Peyer's patch (tissue), 4 donors: ENCODE measurements around the gene UBXN11. TPM values are rescaled to one million over a fixed set of nuclear protein-coding genes. Genes with fewer than 3 reads are reported as not detected.
A peak's percentile ranks its signal among the peaks of the same experiment; 100 is the strongest.

ENCODE experiments used
- DNase-seq, 3 donors: peaks; one replicate each; pipeline ENCODE4 v3.0.0-alpha.2; 2017 to 2019
- H3K27ac ChIP-seq, 4 donors: fragments of 200-600 bp; sonication (generic); one replicate each; pipeline ENCODE4 v1.5.1; 2016 to 2019
- H3K27me3 ChIP-seq, 2 donors: fragments of 200-600 bp; sonication (generic); one replicate each; pipeline ENCODE4 v1.5.1; 2019
- H3K36me3 ChIP-seq, 3 donors: fragments of 200-600 bp; sonication (generic); one replicate each; pipeline ENCODE4 v1.5.1; 2016 to 2019
- H3K4me1 ChIP-seq, 4 donors: fragments of 200-600 bp; sonication (generic); one replicate each; pipeline ENCODE4 v1.5.1; 2016 to 2019
- H3K4me3 ChIP-seq, 4 donors: fragments of 200-600 bp; sonication (generic); 1 replicate in 3 of 4; 2 replicates in 1 of 4; pipeline ENCODE4 v1.5.1; 2016 to 2019; ENCODE audit warnings: mild to moderate bottlenecking in 1 of 4
- H3K9me3 ChIP-seq, 4 donors: fragments of 200-600 bp; sonication (generic); one replicate each; pipeline ENCODE4 v1.5.1; 2016 to 2019; ENCODE audit warnings: mild to moderate bottlenecking in 1 of 4
- POLR2A ChIP-seq, 2 donors: fragments of 450-650 bp; IDR thresholded peaks; one replicate each; pipeline ENCODE4 v1.5.1; 2017; ENCODE audit warnings: antibody characterized with exemption in 2 of 2, mild to moderate bottlenecking in 2 of 2, moderate library complexity in 2 of 2
- total RNA-seq, 4 donors: library from RNA; depleted of rRNA; stranded (reverse); fragments of >200 nt; gene quantifications; one replicate each; pipeline ENCODE4 v1.1.0, GENCODE V29; 2016
- TF ChIP-seq, protein P1 (sequence below), 6 experiments: fragments of 450-650 bp in 4 of 6; fragments of 200-600 bp in 2 of 6; sonication (generic) in 1 of 6; IDR thresholded peaks; one replicate each; pipeline ENCODE4 v1.5.1; 2017 to 2019; ENCODE audit warnings: antibody characterized with exemption in 6 of 6, mild to moderate bottlenecking in 3 of 6, moderate library complexity in 1 of 6

UBXN11 gene
- total RNA-seq, 4 donors from 2014 or later = 3.9 to 68.5 (median 18.2) TPM

- DNase-seq = no peak
- H3K27ac ChIP-seq = peak overlapping the region in 3 of 4 donors; percentile 85 to 91 (median 85)
- H3K4me1 ChIP-seq = peaks cover 0 to 55% (median 42%) of the 10 kb centered on the region in 4 donors
- TF ChIP-seq, protein P1, sequence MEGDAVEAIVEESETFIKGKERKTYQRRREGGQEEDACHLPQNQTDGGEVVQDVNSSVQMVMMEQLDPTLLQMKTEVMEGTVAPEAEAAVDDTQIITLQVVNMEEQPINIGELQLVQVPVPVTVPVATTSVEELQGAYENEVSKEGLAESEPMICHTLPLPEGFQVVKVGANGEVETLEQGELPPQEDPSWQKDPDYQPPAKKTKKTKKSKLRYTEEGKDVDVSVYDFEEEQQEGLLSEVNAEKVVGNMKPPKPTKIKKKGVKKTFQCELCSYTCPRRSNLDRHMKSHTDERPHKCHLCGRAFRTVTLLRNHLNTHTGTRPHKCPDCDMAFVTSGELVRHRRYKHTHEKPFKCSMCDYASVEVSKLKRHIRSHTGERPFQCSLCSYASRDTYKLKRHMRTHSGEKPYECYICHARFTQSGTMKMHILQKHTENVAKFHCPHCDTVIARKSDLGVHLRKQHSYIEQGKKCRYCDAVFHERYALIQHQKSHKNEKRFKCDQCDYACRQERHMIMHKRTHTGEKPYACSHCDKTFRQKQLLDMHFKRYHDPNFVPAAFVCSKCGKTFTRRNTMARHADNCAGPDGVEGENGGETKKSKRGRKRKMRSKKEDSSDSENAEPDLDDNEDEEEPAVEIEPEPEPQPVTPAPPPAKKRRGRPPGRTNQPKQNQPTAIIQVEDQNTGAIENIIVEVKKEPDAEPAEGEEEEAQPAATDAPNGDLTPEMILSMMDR (IDR thresholded peaks at IDR 0.05) = no peak
- TF ChIP-seq POLR2A (IDR thresholded peaks at IDR 0.05) = no peak
- no peaks in the 10 kb centered on the region for H3K27me3 ChIP-seq
- no peaks in the 10 kb centered on the region for H3K9me3 ChIP-seq
- H3K36me3 ChIP-seq = no peaks in the 10 kb centered on the region
- no peak overlapping the region for H3K4me3 ChIP-seq
These were observed 14.5 kb downstream of the UBXN11 start for GRCh38 chr1:26291939-26292338.

- no peak for DNase-seq
- H3K36me3 ChIP-seq = no peaks in the 10 kb centered on the region
- TF ChIP-seq, protein P1 (IDR thresholded peaks at IDR 0.05) = no peak
- no peak for TF ChIP-seq POLR2A (IDR thresholded peaks at IDR 0.05)
These were observed 15.0 kb downstream of the UBXN11 start for GRCh38 chr1:26291433-26291832.

DNA sequence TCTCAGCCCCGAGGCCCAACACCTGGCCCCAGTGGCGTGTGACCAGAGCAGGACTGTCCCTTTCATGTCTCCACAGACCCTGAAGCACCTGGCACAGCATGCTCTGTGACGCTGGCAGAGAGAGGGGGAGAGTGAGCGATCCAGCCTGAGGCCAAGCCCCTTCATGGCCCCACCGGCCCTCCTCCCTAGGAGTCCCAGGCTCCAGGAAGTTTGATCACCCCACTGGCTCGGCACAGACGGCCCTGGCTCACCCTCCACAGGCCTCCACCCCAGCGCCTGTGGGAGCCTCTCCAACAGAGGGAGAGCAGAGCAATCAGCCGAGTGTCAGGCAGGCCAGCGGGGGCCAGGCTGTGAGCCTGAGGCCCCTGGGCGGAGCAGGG, 15.6 kb downstream of the UBXN11 start:
- peaks cover 0 to 66% (median 52%) of the 10 kb centered on the region in 4 donors for H3K4me1 ChIP-seq
- H3K36me3 ChIP-seq = no peaks in the 10 kb centered on the region
- no peak for TF ChIP-seq POLR2A (IDR thresholded peaks at IDR 0.05)
- TF ChIP-seq, protein P1 (IDR thresholded peaks at IDR 0.05) = no peak
- H3K27ac ChIP-seq = peak overlapping the region; percentile 73 to 91 (median 85)
- H3K9me3 ChIP-seq = no peaks in the 10 kb centered on the region
- DNase-seq = peak; percentile 49 to 70 (median 64)
- no peaks in the 10 kb centered on the region for H3K27me3 ChIP-seq
- no peak overlapping the region for H3K4me3 ChIP-seq

More at GRCh38 chr1:26291433-26291832, 15.0 kb downstream of the UBXN11 start:
- no peak overlapping the region for H3K4me3 ChIP-seq
- peak overlapping the region; percentile 73 to 91 (median 85) for H3K27ac ChIP-seq
- H3K4me1 ChIP-seq = peaks cover 0 to 60% (median 47%) of the 10 kb centered on the region in 4 donors
- no peaks in the 10 kb centered on the region for H3K9me3 ChIP-seq
- H3K27me3 ChIP-seq = no peaks in the 10 kb centered on the region

DNA sequence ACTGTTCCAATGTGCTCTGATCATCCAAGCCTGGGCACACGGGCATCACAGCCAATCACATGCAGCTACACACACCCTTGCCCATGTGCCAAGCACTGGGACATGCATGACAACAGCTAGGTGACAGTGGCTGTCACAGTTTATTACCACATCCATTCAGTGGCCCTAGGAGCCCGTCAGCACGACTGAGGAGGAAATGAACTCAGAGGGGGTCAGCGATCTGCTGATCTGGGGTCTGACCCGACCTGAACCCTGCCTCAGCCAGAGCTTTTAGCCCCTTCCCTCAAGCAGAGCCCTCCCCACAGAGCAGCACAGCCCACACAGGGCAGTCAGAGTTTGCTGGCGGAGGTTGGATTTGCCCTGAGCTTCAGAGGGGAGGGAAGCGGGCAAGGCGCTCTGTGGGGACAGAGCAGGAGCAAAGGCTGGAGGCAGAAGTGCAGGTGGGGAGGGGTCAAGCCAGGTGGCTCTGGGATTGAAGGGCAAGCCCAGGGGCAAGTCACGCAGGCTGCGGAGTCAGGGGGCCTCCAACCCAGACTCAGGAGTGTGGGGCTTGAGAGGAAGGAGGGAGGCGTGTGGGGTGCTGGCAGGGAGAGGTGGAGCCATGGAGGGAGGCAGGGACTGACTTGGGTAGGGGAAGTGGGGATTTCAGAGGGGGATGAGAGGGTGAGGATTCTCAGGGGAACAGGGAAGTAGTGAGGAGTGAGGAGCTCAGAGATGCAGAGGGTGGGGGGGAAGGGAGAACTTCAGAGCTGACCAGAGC, 16.1 kb downstream of the UBXN11 start:
- peaks cover 0 to 71% (median 58%) of the 10 kb centered on the region in 4 donors for H3K4me1 ChIP-seq
- DNase-seq = peak in 2 of 3 donors; percentile 59
- H3K36me3 ChIP-seq = no peaks in the 10 kb centered on the region
- H3K4me3 ChIP-seq = no peak overlapping the region
- H3K27ac ChIP-seq = peak overlapping the region; percentile 73 to 91 (median 85)
- TF ChIP-seq, protein P1 (IDR thresholded peaks at IDR 0.05) = no peak
- TF ChIP-seq POLR2A (IDR thresholded peaks at IDR 0.05) = no peak
- no peaks in the 10 kb centered on the region for H3K9me3 ChIP-seq
- no peaks in the 10 kb centered on the region for H3K27me3 ChIP-seq

DNA sequence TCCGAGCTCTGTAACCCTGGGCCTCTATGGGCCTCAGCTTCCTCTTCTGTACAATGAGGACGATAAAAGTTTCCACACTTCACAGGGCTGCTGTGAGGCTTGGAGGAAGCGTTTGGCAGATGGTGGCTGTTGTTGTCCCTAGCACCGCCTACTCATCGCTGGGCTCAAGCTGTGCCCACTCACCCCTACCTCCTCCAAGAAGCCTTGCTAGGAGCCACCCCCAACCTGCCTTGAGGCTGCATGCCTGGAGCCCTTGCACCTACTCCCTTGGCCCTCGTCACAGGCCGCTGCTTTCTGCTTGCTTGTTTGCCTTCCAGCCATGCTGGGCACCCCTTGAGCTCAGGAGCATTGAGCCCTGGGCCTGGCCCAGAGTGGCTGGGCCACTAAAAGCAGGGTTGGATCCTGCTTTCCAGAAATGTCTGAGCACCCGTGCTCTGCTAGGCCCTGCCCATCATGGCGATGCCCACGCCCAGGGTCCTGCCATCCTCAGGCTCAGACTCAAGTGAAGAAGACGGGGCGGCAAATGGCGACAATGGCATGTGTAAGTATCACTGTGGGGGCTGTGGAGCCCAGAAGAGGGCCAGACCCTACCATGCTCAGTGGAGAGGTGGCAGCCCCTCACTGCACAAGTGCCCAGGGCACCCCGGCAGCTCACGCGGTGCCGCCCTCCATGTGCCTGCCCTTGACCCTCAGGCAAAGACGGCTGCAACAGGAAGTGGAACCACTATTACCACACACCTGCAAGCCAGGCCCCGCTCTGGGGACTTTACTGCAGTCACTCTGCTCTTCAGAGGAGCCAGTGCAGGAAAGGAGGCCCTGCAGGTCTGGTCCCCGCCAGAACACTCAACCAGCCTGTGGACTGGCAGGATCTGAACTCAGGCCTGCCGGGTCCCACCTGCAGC, 17.0 kb downstream of the UBXN11 start:
- Histone ChIP-seq H3K4me1 (peaks cover 0 to 79% (median 67%) of the 10 kb centered on the region in 4 donors), H3K36me3 (no peaks in the 10 kb centered on the region), H3K27ac (peak overlapping the region; percentile 73 to 91 (median 85)), H3K9me3 (no peaks in the 10 kb centered on the region), H3K4me3 (no peak overlapping the region), H3K27me3 (no peaks in the 10 kb centered on the region)
- TF ChIP-seq POLR2A (IDR thresholded peaks at IDR 0.05) = no peak
- TF ChIP-seq, protein P1 (IDR thresholded peaks at IDR 0.05) = no peak
- DNase-seq = peak in 2 of 3 donors; percentile 92 to 93
